ENCODE data around the gene ADAM22.

- TF ChIP-seq EZH2 (IDR thresholded peaks at IDR 0.05; ENCODE audit: insufficient read depth, poor library complexity, severe bottlenecking) (no peak), EZH2phosphoT487 (IDR thresholded peaks at IDR 0.05; ENCODE audit: insufficient read depth, low read depth) (no peak)
Observed at GRCh38 chr7:88101769-88102168, 167.7 kb downstream of the ADAM22 start.

Measured in GM23248 (cell line).